ENCODE results near the gene CELSR3. TPM values are rescaled to one million over a fixed set of nuclear protein-coding genes. Genes with fewer than 3 reads are reported as not detected.
A peak's percentile ranks its signal among the peaks of the same experiment; 100 is the strongest.

The CELSR3 gene
- total RNA-seq, 1 donor, result 0.81 TPM

DNA sequence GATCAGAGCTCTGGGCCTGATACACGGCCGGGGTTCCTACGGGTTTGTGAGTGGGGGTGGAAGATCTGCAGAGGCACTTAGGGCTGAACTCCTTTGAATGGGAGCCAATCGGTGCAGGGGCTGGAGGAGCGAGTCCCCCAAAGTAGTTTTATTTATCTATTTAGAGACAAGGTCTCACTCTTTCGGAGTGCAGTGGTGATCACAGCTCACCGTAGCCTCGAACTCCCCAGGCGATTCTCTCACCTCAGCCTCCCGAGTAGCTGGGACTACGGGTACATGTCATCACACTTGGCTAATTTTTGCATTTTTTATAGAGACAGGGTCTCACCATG, 1.6 kb upstream of the CELSR3 start:
- TF ChIP-seq, protein P1, sequence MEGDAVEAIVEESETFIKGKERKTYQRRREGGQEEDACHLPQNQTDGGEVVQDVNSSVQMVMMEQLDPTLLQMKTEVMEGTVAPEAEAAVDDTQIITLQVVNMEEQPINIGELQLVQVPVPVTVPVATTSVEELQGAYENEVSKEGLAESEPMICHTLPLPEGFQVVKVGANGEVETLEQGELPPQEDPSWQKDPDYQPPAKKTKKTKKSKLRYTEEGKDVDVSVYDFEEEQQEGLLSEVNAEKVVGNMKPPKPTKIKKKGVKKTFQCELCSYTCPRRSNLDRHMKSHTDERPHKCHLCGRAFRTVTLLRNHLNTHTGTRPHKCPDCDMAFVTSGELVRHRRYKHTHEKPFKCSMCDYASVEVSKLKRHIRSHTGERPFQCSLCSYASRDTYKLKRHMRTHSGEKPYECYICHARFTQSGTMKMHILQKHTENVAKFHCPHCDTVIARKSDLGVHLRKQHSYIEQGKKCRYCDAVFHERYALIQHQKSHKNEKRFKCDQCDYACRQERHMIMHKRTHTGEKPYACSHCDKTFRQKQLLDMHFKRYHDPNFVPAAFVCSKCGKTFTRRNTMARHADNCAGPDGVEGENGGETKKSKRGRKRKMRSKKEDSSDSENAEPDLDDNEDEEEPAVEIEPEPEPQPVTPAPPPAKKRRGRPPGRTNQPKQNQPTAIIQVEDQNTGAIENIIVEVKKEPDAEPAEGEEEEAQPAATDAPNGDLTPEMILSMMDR (IDR thresholded peaks at IDR 0.05; ENCODE audit: insufficient read depth, low read length), result no peak
- no peak for DNase-seq (ENCODE audit: low read depth)
- peak overlapping the region; percentile 40 for H3K4me3 ChIP-seq (ENCODE audit: low read depth, low read length)

DNA sequence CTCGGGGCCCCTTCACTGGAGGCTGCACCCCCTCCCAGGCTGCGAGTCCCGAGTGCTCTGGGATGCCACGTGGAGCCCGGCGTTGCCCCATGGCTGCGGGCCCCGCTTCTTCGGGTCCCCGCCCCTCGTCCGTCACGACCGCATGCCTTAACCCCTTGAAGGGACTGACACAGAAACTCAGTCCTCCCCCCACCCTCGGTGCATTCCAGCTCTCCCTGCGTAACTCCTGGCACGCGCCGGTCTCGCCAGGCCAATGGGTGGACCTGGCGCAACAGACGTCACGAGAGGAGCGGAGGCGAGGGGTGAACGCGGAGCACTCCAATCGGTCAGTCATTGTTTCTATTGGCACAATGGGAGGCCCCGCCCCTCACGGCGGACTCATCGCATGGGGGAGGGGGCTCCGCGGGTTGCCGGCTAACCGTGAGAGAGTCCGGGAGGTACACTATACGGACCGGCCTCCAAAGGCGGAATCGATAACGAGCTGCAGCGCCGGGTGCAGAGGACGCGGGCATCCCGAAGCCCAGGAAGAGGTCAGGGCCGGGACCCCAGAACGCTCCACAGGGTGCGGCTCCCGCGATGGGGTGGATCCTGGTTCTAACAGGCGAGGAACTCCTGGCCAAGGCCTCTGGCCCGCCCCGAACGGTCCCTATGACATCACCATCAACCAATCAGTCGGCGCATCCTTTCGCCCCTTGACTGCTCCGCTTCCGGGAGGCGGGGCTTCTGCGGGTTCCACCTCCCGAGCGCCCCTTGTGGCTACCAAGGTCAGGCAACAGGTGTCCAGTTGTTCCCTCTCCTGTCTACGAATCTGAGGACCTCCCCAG, 1.0 kb upstream of the CELSR3 start:
- TF ChIP-seq, protein P1 (IDR thresholded peaks at IDR 0.05; ENCODE audit: insufficient read depth, low read length), result peak; percentile 82
- H3K4me3 ChIP-seq (ENCODE audit: low read depth, low read length), result peak overlapping the region; percentile 74
- peak; percentile 98 for DNase-seq (ENCODE audit: low read depth)

DNA sequence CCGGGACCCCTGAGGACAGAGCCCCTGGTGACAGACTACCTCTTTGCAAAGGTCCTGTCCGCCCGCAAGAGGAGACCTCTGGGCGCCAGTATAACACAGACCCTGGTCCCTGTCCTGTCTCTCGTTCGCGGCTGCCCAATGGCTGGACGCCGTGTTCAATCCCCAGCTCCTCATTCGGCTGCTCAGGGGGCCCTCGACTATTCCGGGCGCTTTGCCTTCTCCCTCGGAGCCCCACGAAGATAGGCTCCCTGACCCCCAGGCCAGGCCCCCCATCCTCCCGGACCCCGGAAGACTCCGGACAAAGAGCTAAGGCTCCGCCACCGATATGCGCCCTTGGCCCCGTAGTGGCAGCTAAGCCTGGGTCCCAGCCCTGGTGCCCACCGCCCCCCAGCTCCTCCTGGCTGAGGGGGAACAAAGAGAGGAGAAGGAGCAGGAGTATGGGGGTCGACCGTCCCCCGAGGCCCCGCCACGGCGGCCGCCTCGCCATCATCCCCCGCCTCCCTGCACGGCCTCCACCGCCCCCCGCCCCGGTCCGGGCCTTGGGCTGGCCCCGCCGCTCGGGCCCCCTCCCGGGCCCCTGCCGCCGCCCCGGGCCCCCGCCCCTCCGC, 437 bp downstream of the CELSR3 start:
- DNase-seq (ENCODE audit: low read depth), result no peak
- TF ChIP-seq, protein P1 (IDR thresholded peaks at IDR 0.05; ENCODE audit: insufficient read depth, low read length), result no peak
- H3K4me3 ChIP-seq (ENCODE audit: low read depth, low read length), result peak overlapping the region; percentile 74

DNA sequence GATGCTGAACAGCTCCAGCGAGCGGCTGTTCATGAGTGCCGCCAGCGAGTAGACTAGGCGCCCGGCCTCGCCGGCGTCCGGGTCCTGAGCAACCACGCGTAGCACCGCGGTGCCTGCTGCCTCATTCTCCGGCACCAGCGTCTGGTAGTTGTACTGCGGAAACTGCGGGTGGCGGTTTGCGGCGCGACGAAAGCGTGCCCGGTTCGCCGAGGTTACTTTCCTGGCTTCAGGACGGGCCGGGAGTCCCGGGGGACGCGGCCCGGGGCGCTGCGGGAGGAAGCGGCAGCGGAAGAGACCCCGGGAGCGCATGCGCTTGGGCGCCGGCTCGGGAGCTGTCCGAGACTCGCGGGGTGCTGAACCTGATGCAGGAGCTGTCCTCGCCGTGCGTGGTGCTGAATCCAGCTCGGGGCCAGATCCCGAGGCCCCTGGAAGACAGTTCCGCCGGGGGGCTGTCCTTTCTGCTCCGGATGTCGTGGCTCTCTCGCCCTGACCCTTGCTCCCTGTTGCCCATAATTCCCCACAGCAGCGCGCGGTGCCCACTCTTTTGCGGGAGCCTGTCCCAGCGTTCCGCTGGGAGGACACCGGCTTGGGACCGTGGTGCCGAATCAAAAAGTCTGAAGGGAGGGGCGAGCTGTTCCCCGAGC, 1.1 kb downstream of the CELSR3 start:
- TF ChIP-seq, protein P1 (IDR thresholded peaks at IDR 0.05; ENCODE audit: insufficient read depth, low read length), result no peak
- peak overlapping the region; percentile 62 for H3K4me3 ChIP-seq (ENCODE audit: low read depth, low read length)
- peak; percentile 49 for DNase-seq (ENCODE audit: low read depth)

DNA sequence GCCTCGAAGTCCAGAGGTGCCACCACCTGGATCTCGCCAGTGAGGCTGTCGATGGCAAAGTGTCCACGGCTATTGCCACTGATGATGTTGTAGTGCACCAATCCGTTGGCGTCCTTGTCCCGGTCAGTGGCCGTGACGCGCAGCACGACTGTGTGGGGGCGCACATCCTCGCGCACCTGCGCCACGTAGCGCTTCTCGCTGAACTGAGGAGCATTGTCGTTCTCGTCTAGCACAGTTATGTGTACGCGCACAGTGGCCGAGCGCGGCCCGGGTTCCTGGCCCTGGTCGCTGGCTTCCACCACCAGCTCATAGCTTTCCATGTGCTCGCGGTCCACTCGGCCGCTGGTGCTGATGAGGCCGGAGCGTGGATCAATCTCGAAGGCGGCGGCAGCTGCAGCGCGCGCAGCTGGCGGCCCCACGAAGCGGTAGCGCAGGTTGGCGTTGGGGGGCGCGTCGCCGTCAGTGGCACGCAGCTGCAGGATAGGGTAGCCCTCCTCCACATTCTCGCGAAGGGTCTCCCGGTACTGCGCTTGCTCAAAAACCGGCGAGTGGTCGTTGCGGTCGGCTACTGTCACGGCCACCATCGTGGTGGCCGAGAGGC, 1.8 kb downstream of the CELSR3 start:
- TF ChIP-seq, protein P1 (IDR thresholded peaks at IDR 0.05; ENCODE audit: insufficient read depth, low read length), result no peak
- no peak for DNase-seq (ENCODE audit: low read depth)
- no peak overlapping the region for H3K4me3 ChIP-seq (ENCODE audit: low read depth, low read length)

DNA sequence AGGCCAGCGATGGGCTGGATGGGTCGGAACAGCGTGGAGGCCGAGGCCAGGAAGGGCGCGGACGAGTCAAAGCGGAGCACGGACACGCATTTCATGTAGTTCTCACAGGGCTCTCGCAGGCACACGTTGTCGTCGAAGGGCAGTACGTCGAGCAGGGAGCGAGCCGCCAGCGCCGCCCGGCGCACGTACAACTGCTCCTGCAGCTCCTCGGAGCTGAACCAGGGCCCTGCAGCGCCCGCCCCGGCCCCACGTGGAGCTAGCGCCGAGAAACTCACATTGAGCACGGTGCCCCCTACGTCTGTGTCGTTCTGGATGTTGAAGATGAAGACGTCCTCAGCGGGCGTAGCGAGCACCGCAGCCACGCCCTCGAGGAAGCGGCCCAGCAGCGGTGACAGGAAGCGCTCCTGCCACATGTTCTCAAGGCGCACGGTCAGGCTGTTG, 5.8 kb downstream of the CELSR3 start:
- no peak overlapping the region for H3K4me3 ChIP-seq (ENCODE audit: low read depth, low read length)
- no peak for DNase-seq (ENCODE audit: low read depth)
- TF ChIP-seq, protein P1 (IDR thresholded peaks at IDR 0.05; ENCODE audit: insufficient read depth, low read length), result no peak
